HEK293 (cell line): ENCODE data around the gene YIPF3.

Experiments
- HOXA7 ChIP-seq: sonication (generic); formaldehyde crosslinking; IDR thresholded peaks from 2 replicates; pipeline ENCODE4 v1.8.1; 2022; ENCODE audit warnings: missing genetic modification reagents, borderline replicate concordance
- ZNF114 ChIP-seq: fragments of 450-650 bp; formaldehyde crosslinking; IDR thresholded peaks from 2 replicates; pipeline ENCODE4 v1.5.0; 2017; ENCODE audit warnings: missing biosample characterization, missing genetic modification characterization
- ZNF530 ChIP-seq: fragments of 450-650 bp; formaldehyde crosslinking; IDR thresholded peaks from 2 replicates; pipeline ENCODE4 v1.5.1; 2016; ENCODE audit warnings: low read depth, missing biosample characterization, missing genetic modification characterization
- TF ChIP-seq, protein P1 (sequence below): fragments of 450-650 bp; formaldehyde crosslinking; IDR thresholded peaks from 2 replicates; pipeline ENCODE4 v1.5.1; 2016; ENCODE audit warnings: missing biosample characterization, missing genetic modification characterization

DNA sequence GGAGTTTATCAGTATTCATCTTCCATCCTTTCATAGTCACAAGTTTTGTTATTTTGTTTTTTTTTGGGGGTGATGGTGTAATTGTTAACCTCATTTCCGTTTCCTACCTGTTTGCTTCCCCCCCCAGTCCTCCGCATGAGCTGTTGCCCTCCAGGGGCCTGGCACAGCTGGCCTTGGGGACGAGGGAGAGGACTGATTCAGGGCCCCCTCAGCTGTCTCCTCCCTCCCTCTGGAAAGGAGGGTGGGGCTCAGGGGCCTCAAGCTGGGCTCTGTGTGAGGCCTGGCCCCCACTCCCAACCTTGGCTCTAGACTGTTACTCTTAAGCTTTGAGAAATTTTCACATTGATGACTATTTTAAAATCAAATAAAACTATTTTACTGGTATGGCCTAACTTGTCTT is 10.6 kb downstream of the YIPF3 start:
- TF ChIP-seq HOXA7 (CRISPR knock-in tag) (no peak), ZNF114 (tag by site-specific recombination) (no peak), ZNF530 (no peak)
- TF ChIP-seq, protein P1, sequence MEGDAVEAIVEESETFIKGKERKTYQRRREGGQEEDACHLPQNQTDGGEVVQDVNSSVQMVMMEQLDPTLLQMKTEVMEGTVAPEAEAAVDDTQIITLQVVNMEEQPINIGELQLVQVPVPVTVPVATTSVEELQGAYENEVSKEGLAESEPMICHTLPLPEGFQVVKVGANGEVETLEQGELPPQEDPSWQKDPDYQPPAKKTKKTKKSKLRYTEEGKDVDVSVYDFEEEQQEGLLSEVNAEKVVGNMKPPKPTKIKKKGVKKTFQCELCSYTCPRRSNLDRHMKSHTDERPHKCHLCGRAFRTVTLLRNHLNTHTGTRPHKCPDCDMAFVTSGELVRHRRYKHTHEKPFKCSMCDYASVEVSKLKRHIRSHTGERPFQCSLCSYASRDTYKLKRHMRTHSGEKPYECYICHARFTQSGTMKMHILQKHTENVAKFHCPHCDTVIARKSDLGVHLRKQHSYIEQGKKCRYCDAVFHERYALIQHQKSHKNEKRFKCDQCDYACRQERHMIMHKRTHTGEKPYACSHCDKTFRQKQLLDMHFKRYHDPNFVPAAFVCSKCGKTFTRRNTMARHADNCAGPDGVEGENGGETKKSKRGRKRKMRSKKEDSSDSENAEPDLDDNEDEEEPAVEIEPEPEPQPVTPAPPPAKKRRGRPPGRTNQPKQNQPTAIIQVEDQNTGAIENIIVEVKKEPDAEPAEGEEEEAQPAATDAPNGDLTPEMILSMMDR (tag by site-specific recombination) = no peak
